ENCODE measurements around the gene PDE4D.
A peak's percentile ranks its signal among the peaks of the same experiment; 100 is the strongest.

Gene PDE4D

GRCh38 chr5:59366784-59367183 lies 526.7 kb downstream of the PDE4D start:
- no peak for DNase-seq (ENCODE audit: insufficient read length, low spot score)
- FAIRE-seq = peak; percentile 29
- TF ChIP-seq, protein P1, sequence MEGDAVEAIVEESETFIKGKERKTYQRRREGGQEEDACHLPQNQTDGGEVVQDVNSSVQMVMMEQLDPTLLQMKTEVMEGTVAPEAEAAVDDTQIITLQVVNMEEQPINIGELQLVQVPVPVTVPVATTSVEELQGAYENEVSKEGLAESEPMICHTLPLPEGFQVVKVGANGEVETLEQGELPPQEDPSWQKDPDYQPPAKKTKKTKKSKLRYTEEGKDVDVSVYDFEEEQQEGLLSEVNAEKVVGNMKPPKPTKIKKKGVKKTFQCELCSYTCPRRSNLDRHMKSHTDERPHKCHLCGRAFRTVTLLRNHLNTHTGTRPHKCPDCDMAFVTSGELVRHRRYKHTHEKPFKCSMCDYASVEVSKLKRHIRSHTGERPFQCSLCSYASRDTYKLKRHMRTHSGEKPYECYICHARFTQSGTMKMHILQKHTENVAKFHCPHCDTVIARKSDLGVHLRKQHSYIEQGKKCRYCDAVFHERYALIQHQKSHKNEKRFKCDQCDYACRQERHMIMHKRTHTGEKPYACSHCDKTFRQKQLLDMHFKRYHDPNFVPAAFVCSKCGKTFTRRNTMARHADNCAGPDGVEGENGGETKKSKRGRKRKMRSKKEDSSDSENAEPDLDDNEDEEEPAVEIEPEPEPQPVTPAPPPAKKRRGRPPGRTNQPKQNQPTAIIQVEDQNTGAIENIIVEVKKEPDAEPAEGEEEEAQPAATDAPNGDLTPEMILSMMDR (IDR thresholded peaks at IDR 0.05; ENCODE audit: insufficient read depth, missing control alignments) = no peak

- TF ChIP-seq, protein P1 (IDR thresholded peaks at IDR 0.05; ENCODE audit: insufficient read depth, missing control alignments) = no peak
- no peak for DNase-seq (ENCODE audit: insufficient read length, low spot score)
- no peak for FAIRE-seq
Measured at GRCh38 chr5:59362438-59362837, 531.1 kb downstream of the PDE4D start.

DNA sequence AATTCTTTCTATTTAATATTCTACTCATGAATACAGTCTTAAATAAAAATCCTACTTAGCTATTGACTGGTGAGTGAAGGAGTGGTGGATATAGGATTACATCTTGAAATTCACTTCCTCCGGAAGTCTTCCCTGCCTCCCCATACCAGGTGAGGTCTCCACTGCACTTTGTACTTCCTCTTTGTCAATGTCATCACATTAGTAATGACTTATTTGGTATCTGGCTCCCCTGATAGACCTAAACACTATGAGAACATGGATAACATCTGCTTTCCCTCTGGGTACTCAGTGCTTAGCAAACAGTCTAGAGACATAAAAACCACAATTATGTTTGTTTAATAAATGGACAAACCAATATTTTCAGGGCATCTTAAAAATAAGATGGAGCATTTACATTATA lies 532.1 kb downstream of the PDE4D start:
- DNase-seq (ENCODE audit: insufficient read length, low spot score) (no peak), FAIRE-seq (no peak)

DNA sequence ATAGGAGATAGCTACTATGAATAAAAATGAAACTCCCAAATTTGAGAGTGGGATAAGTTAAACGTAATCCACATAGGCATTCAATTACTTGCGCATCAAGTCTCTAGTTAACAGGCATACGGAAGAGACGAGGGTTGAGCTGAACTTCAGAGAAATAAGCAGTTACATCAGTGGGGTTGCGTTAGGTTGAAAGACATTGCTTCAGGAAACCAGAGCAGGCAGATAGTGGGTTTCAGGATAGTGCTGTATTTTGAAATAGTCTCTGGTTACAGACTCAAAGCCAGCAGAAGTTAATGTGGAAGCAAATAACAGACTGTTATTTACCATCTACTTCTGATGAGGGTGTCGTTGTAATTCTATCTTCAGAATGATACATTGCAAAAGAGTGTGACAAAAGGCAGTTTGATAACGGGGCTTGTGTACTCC lies 533.4 kb downstream of the PDE4D start:
- DNase-seq (ENCODE audit: insufficient read length, low spot score) = no peak
- TF ChIP-seq, protein P1 (IDR thresholded peaks at IDR 0.05; ENCODE audit: insufficient read depth, missing control alignments) = no peak
- FAIRE-seq = peak; percentile 46

More for the DNA sequence above, 532.1 kb downstream of the PDE4D start:
- TF ChIP-seq, protein P1 (IDR thresholded peaks at IDR 0.05; ENCODE audit: insufficient read depth, missing control alignments) = no peak

GRCh38 chr5:59358005-59358861 lies 535.3 kb downstream of the PDE4D start:
- FAIRE-seq (peak; percentile 74), DNase-seq (ENCODE audit: insufficient read length, low spot score) (no peak)
- TF ChIP-seq, protein P1 (IDR thresholded peaks at IDR 0.05; ENCODE audit: insufficient read depth, missing control alignments) = no peak

- TF ChIP-seq, protein P1 (IDR thresholded peaks at IDR 0.05; ENCODE audit: insufficient read depth, missing control alignments) = no peak
- DNase-seq (ENCODE audit: insufficient read length, low spot score) = no peak
- no peak for FAIRE-seq
Measured at GRCh38 chr5:59357381-59357977, 536.0 kb downstream of the PDE4D start.
